ENCODE results near the gene STX1A.
A peak's percentile ranks its signal among the peaks of the same experiment; 100 is the strongest.

The STX1A gene

GRCh38 chr7:73706126-73707044 is 13.1 kb downstream of the STX1A start:
- no peak for DNase-seq

GRCh38 chr7:73705551-73705920 is 13.9 kb downstream of the STX1A start:
- no peak for DNase-seq

GRCh38 chr7:73704640-73705550 is 14.6 kb downstream of the STX1A start:
- DNase-seq: no peak

GRCh38 chr7:73703757-73704639 is 15.5 kb downstream of the STX1A start:
- peak; percentile 91 for DNase-seq

GRCh38 chr7:73703225-73703624 is 16.2 kb downstream of the STX1A start:
- no peak for DNase-seq

- no peak for DNase-seq
These were observed 16.8 kb downstream of the STX1A start for GRCh38 chr7:73702665-73703064.

DNA sequence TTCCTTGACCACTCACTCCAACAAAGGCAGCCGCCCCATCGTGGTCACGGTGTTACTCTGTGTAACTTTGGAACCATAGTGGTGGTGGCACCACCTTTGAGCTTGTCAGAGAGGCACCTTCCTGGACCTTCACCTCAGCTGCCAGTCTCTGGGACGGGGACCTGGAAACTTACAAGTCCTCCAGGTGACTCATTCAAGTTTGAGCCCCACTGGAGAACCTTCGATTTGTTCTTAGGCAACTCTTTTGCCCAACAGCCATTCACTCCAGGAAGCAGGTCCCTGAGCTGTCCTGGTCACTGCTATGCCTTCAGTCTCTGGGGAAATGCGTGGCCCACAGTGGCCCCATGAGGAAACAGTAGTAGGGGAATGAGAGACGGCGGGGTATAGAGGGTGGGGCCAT is 17.2 kb downstream of the STX1A start:
- DNase-seq: no peak

DNA sequence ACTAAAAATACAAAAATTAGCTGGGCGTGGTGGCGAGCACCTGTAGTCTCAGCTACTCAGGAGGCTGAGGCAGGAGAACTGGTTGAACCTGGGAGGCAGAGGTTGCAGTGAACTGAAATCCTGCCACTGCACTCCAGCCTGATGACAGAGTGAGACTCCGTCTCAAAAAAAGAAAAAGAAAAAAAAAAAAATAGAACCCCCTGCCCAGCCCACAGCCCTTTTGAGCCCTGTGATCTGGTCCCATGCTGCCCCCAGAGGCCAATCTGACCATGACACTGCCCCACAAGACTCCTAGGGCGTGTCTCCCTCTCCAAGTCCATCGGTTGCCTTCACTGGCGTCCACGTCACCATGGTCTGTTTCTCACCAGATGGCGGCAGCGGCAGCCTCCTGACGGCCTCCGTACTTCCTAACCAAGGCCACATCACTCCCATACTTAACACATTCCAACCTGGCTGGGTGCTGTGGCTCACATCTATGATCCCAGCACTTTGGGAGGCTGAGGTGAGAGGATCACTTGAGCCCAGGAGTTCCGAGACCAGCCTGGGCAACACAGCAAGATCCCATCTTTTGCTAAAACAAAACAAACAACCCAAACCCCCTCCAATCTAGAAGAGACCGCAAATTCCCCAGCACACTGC is 18.0 kb downstream of the STX1A start:
- no peak for DNase-seq

GRCh38 chr7:73700581-73701134 is 18.8 kb downstream of the STX1A start:
- no peak for DNase-seq

DNA sequence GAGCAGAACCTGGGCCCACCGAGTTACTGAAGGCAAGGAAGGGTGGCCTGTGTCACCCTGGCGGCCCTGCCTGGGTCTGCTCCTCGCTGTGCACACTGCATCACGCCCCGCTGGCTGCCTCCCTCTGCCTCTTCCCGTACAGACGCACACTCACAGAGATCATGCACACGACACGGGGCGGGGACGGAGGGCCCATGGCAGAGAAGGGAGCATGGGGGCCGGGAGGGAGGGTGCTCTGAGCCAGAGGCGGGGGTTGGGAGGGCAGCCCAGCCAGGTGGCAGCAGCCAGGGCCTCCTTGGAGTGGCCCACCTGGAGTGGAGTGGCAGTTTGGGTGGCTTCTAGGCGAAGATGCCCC is 19.4 kb downstream of the STX1A start:
- no peak for DNase-seq

- DNase-seq: no peak
These were observed 19.9 kb downstream of the STX1A start for GRCh38 chr7:73699370-73700068.

DNA sequence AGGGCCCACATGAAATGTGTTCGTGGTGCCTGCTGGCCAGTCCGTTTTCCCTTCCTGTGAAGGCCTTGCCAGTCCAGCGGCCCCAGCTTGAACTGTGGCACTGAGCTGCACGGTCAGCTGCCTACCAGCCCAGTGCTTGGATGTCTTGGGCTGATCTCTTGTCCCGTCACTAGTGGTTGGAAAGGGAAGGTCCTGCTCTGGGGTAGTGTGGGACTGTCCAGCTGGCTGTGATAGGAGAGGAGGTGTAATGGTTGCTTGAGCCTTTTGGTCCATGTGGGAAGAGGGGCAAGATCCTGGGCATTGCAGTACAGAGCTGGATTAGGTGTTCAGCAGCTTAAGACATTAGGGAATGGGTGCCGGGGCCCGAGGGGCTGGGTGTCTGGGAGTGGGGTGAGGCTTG is 21.1 kb downstream of the STX1A start:
- no peak for DNase-seq

GRCh38 chr7:73696372-73696771 is 23.1 kb downstream of the STX1A start:
- DNase-seq: no peak

DNA sequence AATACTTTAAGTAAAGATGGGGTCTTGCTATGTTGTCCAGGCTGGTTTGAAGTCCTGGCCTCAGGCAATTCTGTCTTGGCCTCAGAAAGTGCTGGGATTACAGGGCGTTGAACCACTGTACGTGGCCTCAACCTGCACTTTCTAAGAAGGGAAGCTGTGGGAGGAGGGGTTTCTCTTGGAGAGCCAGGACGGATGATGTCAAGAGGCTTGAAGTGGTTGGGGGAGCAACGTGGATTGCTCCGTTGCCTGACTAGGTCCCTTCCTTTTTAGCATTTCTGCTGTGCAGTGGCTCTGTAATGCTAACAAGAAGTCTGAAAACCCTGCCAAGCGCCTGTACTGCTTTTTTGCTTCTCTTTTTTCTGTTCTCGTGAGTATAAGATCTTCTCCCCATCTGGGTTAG is 28.8 kb downstream of the STX1A start:
- DNase-seq: no peak

DNA sequence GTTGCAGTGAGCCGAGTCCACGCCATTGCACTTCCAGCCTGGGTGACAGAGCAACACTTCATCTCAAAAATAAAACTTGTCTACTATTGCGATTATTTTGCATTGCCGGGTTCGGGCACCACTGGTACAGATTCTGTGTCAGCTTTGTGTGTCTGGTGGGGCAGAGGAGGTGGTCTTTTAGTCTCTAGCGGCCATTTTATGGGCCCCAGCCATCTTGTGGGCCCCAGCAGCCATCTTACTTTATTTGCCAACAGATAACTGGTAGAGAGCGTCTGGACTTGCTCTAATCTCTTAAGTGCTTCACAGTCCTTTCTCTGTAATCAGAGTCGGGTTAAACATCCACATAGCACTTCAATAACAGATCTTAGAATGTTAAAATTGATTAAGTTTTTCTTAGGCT is 31.2 kb downstream of the STX1A start:
- DNase-seq: no peak

DNA sequence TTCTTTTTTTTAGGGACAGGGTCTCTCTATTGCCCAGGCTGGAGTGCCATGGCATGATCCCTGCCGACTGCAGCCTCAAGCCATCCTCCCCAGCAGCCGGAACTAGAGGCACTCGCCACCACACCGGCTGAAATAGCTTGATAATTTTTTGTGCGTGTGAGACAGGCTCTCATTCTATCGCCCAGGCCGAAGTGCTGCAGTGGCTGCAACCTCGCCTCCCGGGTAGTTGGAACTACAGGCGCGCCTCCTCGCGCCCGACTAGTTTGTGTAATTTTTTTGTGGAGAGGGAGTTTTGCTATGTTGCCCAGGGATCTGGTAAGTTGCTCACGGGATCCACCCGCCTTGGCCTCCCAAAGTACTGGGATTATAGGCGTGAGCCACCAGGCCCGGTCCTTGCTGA is 34.2 kb downstream of the STX1A start:
- no peak for DNase-seq

- DNase-seq: no peak
These were observed 35.4 kb downstream of the STX1A start for GRCh38 chr7:73683788-73684693.

DNA sequence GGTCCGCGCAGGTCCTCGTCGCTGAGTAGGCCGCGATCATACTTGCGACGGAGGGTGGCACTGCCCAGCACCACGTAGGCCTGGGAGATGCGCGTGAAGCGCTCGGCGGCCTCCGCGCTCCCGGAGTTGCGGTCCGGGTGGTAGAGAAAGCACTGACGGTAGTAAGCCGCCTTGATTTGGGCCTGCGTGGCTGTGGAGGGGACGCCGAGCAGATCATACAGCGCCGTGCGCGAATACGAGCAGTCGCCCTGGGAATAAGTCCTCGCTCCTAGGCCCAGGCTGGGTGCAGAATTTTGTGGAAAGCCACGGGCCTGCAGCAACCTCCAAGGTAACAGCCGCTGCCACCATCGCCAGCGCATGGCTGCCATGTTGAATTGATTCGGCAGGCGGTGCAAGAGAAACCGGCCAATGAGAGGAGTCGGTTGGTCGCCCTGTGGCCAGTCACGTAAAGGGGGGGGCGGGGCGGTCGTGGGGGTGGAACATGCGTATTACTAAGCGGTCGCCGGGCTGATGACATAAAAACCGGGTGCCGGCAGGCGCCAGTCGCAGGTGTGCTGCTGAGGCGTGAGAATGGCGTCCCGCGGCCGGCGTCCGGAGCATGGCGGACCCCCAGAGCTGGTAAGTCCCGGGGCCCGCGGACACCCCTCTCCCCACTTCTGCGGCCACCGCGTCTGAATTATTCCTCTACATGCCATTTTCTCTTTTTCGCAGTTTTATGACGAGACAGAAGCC is 36.2 kb downstream of the STX1A start, which contains the start of the genes BUD23 and DNAJC30:
BUD23 (plus strand) TSS at position 542 of the 732 bp plus-strand sequence; CDS start at position 571, 29 bp downstream.
DNAJC30 (minus strand) TSS at position 398 of the 732 bp plus-strand sequence; CDS start at position 368, 30 bp downstream.
- DNase-seq: peak; percentile 98

- no peak for DNase-seq
These were observed 36.8 kb downstream of the STX1A start for GRCh38 chr7:73682745-73683055.

Measured in left hindlimb (tissue), 1 donor.